AG10803 (cell line): ENCODE results near the gene COQ10A.
"Not testable (repeated sequence)": the region's sequence is repeated elsewhere in the genome, so short reads cannot be mapped to it uniquely, and the experiment has no call there.

Experiments
- DNase-seq: peaks from one replicate; pipeline ENCODE4 v3.0.0; 2010; ENCODE audit warnings: low read depth
- H3K4me3 ChIP-seq: 2 replicates; pipeline ENCODE4 v1.5.1; 2011; ENCODE audit warnings: mild to moderate bottlenecking, low read length, control low read depth
- CTCF ChIP-seq: conservative IDR thresholded peaks from 2 replicates; pipeline ENCODE4 v1.5.1; 2011; ENCODE audit warnings: mild to moderate bottlenecking, low read length, control low read depth, inconsistent platforms

COQ10A gene

GRCh38 chr12:56260921-56261320 is 5.8 kb upstream of the COQ10A start:
- no peak for TF ChIP-seq CTCF
- no peak overlapping the region for H3K4me3 ChIP-seq
- no peak for DNase-seq

- H3K4me3 ChIP-seq, result no peak overlapping the region
- TF ChIP-seq CTCF, result no peak
- DNase-seq, result peak; percentile 93
These were observed 5.1 kb upstream of the COQ10A start for GRCh38 chr12:56261503-56262232.

DNA sequence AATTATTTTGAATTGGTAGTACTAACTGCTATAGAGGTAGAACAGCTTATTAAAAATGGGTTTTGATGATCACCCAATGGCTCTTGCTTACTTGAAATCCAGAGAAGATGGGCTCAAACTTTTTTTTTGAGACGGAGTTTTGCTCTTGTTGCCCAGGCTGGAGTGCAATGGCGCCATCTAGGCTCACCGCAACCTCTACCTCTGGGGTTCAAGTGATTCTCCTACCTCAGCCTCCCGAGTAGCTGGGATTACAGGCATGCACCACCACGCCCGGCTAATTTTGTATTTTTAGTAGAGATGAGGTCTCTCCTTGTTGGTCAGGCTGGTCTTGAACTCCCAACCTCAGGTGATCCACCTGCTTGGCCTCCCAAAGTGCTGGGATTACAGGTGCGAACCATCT is 3.8 kb upstream of the COQ10A start:
- DNase-seq, H3K4me3 ChIP-seq: not testable (repeated sequence)

- H3K4me3 ChIP-seq, result peak overlapping the region; percentile 82
- not testable (repeated sequence) for DNase-seq
These were observed 562 bp upstream of the COQ10A start for GRCh38 chr12:56266068-56266692.

GRCh38 chr12:56267443-56268071 is 815 bp downstream of the COQ10A start:
- H3K4me3 ChIP-seq, result peak overlapping the region; percentile 82
- no peak for TF ChIP-seq CTCF
- no peak for DNase-seq

DNA sequence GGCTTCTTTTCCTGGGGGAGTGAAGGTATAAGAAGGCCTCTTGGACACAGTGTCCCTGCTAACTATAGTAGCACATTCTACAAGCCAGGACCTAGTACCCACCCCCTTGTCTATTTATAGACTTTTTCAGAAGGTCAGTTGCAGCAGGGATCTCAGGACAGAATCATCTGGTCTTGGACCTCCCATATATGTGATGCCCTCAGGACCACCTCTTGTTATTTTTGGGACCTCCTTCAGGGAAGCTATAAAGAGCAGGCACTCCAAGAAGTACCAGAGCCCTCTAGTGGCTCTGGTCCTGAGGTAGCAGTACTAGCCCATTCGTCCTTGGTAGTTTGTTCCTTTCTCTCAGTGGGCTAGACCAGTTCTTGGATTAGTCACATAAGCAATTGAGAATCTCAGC is 4.3 kb downstream of the COQ10A start:
- DNase-seq, result peak; percentile 31
- no peak overlapping the region for H3K4me3 ChIP-seq
- TF ChIP-seq CTCF, result peak; percentile 58

DNA sequence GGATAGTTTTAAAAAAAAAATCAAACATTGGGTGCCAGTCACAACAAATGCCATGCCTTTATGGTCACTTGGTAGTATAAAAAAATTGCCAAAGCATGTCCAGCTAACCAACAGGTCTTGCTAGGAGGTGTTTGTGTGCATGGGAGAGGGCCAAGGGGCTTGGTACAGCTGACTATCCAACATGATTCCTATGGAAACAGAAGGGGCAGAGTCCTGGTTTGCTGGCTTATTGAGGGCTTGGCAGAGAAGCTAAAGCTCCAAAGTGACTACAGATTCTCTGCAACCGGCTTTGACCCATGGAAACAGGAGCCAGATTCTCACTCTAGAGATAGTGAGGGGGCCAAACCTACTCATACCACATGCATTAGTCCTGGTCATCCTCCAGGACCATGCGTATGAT is 5.7 kb downstream of the COQ10A start:
- not testable (repeated sequence) for DNase-seq, H3K4me3 ChIP-seq

- H3K4me3 ChIP-seq, result no peak overlapping the region
- DNase-seq, result no peak
- TF ChIP-seq CTCF, result no peak
These were observed 7.6 kb downstream of the COQ10A start for GRCh38 chr12:56274299-56274698.
